ENCODE data around the gene CFL2.
"Not testable (repeated sequence)": the region's sequence is repeated elsewhere in the genome, so short reads cannot be mapped to it uniquely, and the experiment has no call there.

The CFL2 gene

DNA sequence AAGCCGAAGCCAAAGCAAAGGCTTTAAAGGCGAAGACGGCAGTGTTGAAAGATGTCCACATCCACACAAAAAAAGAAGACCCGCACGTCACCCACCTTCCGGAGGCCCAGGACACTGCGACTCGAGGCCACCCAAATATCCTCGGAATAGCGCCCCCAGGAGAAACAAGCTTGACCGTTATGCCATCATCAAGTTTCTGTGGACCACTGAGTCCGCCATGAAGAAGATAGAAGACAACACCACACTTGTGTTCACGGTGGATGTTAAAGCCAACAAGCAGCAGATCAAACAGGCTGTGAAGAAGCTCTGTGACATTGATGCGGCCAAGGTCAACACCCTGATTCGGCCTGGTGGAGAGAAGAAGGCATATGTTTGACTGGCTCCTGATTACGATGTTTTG, 20.2 kb downstream of the CFL2 start:
- H3K27ac Mint-ChIP-seq; H3K9me3 Mint-ChIP-seq; H3K36me3 Mint-ChIP-seq (ENCODE audit: low read depth); DNase-seq (ENCODE audit: low spot score); H3K4me3 Mint-ChIP-seq: not testable (repeated sequence)
- H3K4me1 Mint-ChIP-seq (ENCODE audit: low read depth): peaks cover 10% of the 10 kb centered on the region
- peaks cover 10% of the 10 kb centered on the region for H3K27me3 Mint-ChIP-seq (ENCODE audit: low read depth)

GRCh38 chr14:34693228-34693939, 21.0 kb downstream of the CFL2 start:
- DNase-seq (ENCODE audit: low spot score): no peak
- Mint-ChIP-seq H3K9me3 (no peaks in the 10 kb centered on the region), H3K4me3 (peak overlapping the region; percentile 72), H3K27me3 (ENCODE audit: low read depth) (peaks cover 15% of the 10 kb centered on the region), H3K4me1 (ENCODE audit: low read depth) (peaks cover 10% of the 10 kb centered on the region), H3K36me3 (ENCODE audit: low read depth) (no peaks in the 10 kb centered on the region), H3K27ac (peak overlapping the region; percentile 60)

DNA sequence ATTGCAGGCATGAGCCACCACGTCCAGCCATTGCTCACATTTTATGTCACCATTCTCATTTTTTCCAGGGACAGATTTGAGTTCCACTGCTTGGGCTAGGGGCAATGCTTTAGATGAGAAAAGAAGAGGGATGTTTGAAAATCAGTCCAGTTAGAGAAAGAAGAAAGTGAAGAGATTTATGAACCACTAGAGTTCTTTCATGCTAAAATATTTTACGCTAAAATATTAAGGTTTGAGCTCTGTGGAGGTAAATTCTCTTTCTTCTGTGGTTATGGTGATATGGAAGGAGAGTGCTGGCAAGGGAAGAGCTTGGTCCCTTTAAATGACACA, 21.5 kb downstream of the CFL2 start:
- H3K27me3 Mint-ChIP-seq (ENCODE audit: low read depth): peaks cover 15% of the 10 kb centered on the region
- peaks cover 10% of the 10 kb centered on the region for H3K4me1 Mint-ChIP-seq (ENCODE audit: low read depth)
- no peak for DNase-seq (ENCODE audit: low spot score)
- no peak overlapping the region for H3K27ac Mint-ChIP-seq
- peak overlapping the region; percentile 72 for H3K4me3 Mint-ChIP-seq
- H3K36me3 Mint-ChIP-seq (ENCODE audit: low read depth): no peaks in the 10 kb centered on the region
- H3K9me3 Mint-ChIP-seq: no peaks in the 10 kb centered on the region

- no peak for DNase-seq (ENCODE audit: low spot score)
- Mint-ChIP-seq H3K4me3 (peak overlapping the region; percentile 72), H3K4me1 (ENCODE audit: low read depth) (peaks cover 10% of the 10 kb centered on the region), H3K27ac (no peak overlapping the region), H3K36me3 (ENCODE audit: low read depth) (no peaks in the 10 kb centered on the region), H3K27me3 (ENCODE audit: low read depth) (peaks cover 15% of the 10 kb centered on the region), H3K9me3 (no peaks in the 10 kb centered on the region)
Observed at GRCh38 chr14:34692348-34692747, 22.0 kb downstream of the CFL2 start.

- Mint-ChIP-seq H3K36me3 (ENCODE audit: low read depth) (no peaks in the 10 kb centered on the region), H3K27me3 (ENCODE audit: low read depth) (peaks cover 15% of the 10 kb centered on the region), H3K4me1 (ENCODE audit: low read depth) (peaks cover 10% of the 10 kb centered on the region), H3K27ac (no peak overlapping the region), H3K4me3 (no peak overlapping the region), H3K9me3 (no peaks in the 10 kb centered on the region)
- no peak for DNase-seq (ENCODE audit: low spot score)
Observed at GRCh38 chr14:34691206-34691605, 23.2 kb downstream of the CFL2 start.

GRCh38 chr14:34688470-34689206, 25.8 kb downstream of the CFL2 start:
- no peak for DNase-seq (ENCODE audit: low spot score)
- Mint-ChIP-seq H3K4me1 (ENCODE audit: low read depth) (peaks cover 9% of the 10 kb centered on the region), H3K9me3 (no peaks in the 10 kb centered on the region), H3K27ac (no peak overlapping the region), H3K27me3 (ENCODE audit: low read depth) (peaks cover 18% of the 10 kb centered on the region), H3K36me3 (ENCODE audit: low read depth) (no peaks in the 10 kb centered on the region), H3K4me3 (no peak overlapping the region)

DNA sequence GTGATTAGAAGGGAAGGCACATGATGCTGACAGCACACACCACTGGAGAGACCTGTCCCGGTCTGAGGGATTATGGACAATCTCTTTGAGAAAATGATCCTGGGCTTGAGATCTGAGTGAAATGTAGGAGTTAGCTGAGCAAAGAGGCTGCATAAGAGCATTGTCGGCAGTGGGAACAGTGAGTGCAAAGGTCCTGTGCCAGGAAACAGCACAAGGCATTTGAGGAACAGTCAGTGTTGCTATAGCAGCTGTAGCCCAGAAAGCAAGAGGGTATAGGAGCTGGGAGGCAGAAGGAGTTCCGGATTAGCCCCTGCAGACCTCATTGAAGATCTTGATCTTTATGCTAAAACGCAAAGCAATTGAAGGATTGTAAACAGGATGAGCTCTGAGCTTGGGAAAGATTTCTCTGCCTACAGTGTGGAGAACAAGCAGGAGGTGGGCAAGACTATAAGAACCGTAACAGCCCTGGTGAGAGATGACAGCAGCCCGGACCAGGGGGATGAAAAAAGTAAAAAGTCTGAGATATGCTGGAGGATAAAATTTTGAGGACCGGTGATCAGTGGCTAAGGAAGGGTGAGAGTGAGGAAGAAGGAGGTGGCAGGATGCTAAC, 28.5 kb downstream of the CFL2 start:
- Mint-ChIP-seq H3K9me3 (no peaks in the 10 kb centered on the region), H3K4me3 (no peak overlapping the region), H3K36me3 (ENCODE audit: low read depth) (no peaks in the 10 kb centered on the region), H3K27ac (no peak overlapping the region), H3K4me1 (ENCODE audit: low read depth) (peaks cover 6% of the 10 kb centered on the region), H3K27me3 (ENCODE audit: low read depth) (peaks cover 14% of the 10 kb centered on the region)
- no peak for DNase-seq (ENCODE audit: low spot score)

GRCh38 chr14:34684578-34684977, 29.8 kb downstream of the CFL2 start:
- no peaks in the 10 kb centered on the region for H3K36me3 Mint-ChIP-seq (ENCODE audit: low read depth)
- H3K4me1 Mint-ChIP-seq (ENCODE audit: low read depth): peaks cover 6% of the 10 kb centered on the region
- no peaks in the 10 kb centered on the region for H3K9me3 Mint-ChIP-seq
- no peak for DNase-seq (ENCODE audit: low spot score)
- H3K4me3 Mint-ChIP-seq: no peak overlapping the region
- H3K27ac Mint-ChIP-seq: no peak overlapping the region
- H3K27me3 Mint-ChIP-seq (ENCODE audit: low read depth): peaks cover 8% of the 10 kb centered on the region

DNA sequence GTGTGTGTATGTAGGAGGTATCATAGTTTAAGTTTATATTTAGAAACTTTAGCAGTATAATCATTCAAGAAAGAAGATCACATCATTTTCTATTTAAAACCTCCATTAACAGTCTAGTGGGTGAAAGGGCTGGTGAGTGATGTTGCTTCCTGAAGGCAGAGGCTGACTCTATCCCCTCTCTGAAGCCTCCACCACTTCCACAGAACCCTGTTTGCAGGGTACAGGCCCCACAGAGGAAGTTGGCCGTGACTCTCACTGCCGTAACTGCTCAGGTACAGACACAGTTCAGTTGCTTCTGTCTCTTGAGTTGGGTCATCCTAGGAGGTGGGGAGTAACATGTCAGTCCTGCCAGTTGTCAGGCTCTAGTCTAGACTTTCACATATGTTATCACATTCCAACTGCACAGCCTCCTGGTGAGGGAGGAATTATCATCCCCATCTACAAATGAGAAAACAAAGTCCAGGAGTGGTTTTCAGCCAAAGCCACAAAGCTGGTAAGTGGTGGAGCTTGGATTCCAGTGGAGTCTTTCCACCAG, 31.5 kb downstream of the CFL2 start:
- H3K36me3 Mint-ChIP-seq (ENCODE audit: low read depth): no peaks in the 10 kb centered on the region
- no peaks in the 10 kb centered on the region for H3K9me3 Mint-ChIP-seq
- peak; percentile 20 for DNase-seq (ENCODE audit: low spot score)
- H3K27me3 Mint-ChIP-seq (ENCODE audit: low read depth): peaks cover 3% of the 10 kb centered on the region
- H3K4me3 Mint-ChIP-seq: no peak overlapping the region
- peaks cover 6% of the 10 kb centered on the region for H3K4me1 Mint-ChIP-seq (ENCODE audit: low read depth)
- peak overlapping the region; percentile 31 for H3K27ac Mint-ChIP-seq

DNA sequence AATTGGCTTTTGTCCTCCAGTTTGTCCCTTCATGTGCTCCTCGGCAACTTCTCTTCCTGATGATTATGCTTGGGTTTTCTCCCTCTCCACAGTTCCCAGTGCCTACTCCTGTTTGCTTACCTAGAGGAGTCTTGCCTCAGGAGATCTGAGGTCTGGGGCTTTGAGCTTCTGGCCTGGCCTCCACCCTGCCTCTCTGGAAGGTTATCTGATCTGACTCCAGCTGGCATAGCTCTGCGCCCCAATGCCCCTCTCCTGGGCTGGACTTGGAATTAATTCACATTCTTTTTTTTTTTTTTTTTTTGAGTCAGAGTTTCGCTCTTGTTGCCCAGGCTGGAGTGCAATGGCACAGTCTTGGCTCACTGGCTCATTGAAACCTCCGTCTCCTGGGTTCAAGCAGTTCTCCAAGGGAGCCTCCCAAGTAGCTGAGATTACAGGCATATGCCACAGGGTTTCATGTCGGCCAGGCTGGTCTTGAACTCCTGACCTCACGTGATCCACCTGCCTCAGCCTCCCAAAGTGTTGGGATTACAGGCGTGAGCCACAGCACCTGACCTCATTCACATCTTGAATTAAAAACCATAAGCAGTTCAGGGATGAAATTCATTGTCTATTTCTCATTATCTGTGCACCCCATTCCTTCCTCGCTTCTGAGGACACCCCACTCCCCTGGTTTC, 33.5 kb downstream of the CFL2 start:
- no peaks in the 10 kb centered on the region for H3K36me3 Mint-ChIP-seq (ENCODE audit: low read depth)
- H3K27me3 Mint-ChIP-seq (ENCODE audit: low read depth): peaks cover 3% of the 10 kb centered on the region
- no peak overlapping the region for H3K4me3 Mint-ChIP-seq
- no peaks in the 10 kb centered on the region for H3K9me3 Mint-ChIP-seq
- H3K4me1 Mint-ChIP-seq (ENCODE audit: low read depth): peaks cover 6% of the 10 kb centered on the region
- H3K27ac Mint-ChIP-seq: no peak overlapping the region
- DNase-seq (ENCODE audit: low spot score): no peak

DNA sequence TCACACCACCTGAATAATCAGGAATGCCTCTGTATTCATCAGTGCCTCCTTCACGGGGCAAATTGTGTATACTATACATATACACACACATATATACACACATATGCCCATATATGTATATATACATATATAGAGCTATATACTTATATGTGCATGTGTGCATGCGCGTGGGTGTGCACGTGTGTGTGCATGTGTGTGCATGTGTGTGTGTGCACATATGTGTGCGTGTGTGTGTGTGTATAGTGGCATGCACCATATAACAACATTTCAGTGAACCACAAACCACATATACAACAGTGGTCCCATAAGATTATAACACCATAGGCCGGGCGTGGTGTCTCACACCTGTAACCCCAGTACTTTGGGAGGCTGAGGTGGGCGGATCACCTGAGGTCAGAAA, 35.7 kb downstream of the CFL2 start:
- Mint-ChIP-seq H3K27me3 (ENCODE audit: low read depth) (no peaks in the 10 kb centered on the region), H3K9me3 (no peaks in the 10 kb centered on the region), H3K4me3 (no peak overlapping the region), H3K36me3 (ENCODE audit: low read depth) (no peaks in the 10 kb centered on the region), H3K4me1 (ENCODE audit: low read depth) (peaks cover 6% of the 10 kb centered on the region), H3K27ac (no peak overlapping the region)
- no peak for DNase-seq (ENCODE audit: low spot score)

- Mint-ChIP-seq H3K4me1 (ENCODE audit: low read depth) (peaks cover 6% of the 10 kb centered on the region), H3K27me3 (ENCODE audit: low read depth) (no peaks in the 10 kb centered on the region), H3K9me3 (no peaks in the 10 kb centered on the region), H3K27ac (no peak overlapping the region), H3K4me3 (no peak overlapping the region), H3K36me3 (ENCODE audit: low read depth) (no peaks in the 10 kb centered on the region)
- no peak for DNase-seq (ENCODE audit: low spot score)
Observed at GRCh38 chr14:34678306-34678705, 36.1 kb downstream of the CFL2 start.

- H3K27ac Mint-ChIP-seq: no peak overlapping the region
- DNase-seq (ENCODE audit: low spot score): no peak
- no peaks in the 10 kb centered on the region for H3K4me1 Mint-ChIP-seq (ENCODE audit: low read depth)
- no peaks in the 10 kb centered on the region for H3K27me3 Mint-ChIP-seq (ENCODE audit: low read depth)
- no peaks in the 10 kb centered on the region for H3K9me3 Mint-ChIP-seq
- H3K36me3 Mint-ChIP-seq (ENCODE audit: low read depth): no peaks in the 10 kb centered on the region
- H3K4me3 Mint-ChIP-seq: no peak overlapping the region
Observed at GRCh38 chr14:34676516-34677211, 37.7 kb downstream of the CFL2 start.
